Measurements from ENCODE around the gene PPP1R16B.
"Not testable (repeated sequence)": the region's sequence is repeated elsewhere in the genome, so short reads cannot be mapped to it uniquely, and the experiment has no call there.

Gene PPP1R16B

DNA sequence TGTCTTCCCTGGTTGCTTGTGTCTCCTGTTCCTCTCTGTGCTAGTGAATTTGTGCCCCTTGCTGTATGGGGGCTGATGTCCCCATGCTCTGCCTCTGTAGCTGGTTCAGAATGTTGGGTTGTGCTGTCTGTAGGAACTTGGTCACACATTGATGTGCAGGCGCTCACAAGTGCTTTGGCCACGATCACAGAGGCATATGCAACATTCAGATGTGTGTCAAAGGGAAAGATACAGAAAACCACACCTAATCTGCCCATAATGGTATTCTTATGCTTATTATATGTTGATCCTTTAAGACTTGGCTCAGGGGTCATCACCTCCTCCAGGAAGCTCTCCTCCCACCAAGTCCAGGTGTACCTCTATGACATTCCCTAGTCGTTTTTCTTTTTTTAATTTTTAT, 139.5 kb downstream of the PPP1R16B start:
- Mint-ChIP-seq H3K4me1 (no peaks in the 10 kb centered on the region), H3K9me3 (no peaks in the 10 kb centered on the region), H3K27me3 (no peaks in the 10 kb centered on the region), H3K36me3 (no peaks in the 10 kb centered on the region), H3K27ac (no peak overlapping the region), H3K4me3 (no peak overlapping the region)
- no peak for ATAC-seq

DNA sequence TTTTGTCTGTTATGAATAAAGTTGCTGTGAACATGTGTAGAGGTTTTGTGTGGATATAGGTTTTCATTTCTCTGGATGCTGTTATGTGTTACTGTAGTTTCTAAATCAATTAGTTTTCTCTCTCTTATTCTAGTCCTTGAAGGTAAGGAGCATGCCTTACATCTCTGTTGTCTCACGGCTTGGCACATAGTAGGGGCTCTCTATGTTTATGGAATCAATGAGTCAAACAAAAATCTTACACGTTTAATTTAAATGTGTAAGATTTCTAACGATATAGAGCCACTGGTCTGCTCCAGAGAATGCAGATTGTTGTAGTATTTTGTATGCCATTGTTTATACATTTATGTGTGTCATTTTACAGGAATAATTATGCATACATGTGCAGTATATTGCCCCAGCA, 141.3 kb downstream of the PPP1R16B start:
- Mint-ChIP-seq H3K27me3 (no peaks in the 10 kb centered on the region), H3K36me3 (peaks cover 4% of the 10 kb centered on the region), H3K27ac (no peak overlapping the region), H3K9me3 (no peaks in the 10 kb centered on the region), H3K4me3 (no peak overlapping the region), H3K4me1 (no peaks in the 10 kb centered on the region)
- ATAC-seq, result no peak

DNA sequence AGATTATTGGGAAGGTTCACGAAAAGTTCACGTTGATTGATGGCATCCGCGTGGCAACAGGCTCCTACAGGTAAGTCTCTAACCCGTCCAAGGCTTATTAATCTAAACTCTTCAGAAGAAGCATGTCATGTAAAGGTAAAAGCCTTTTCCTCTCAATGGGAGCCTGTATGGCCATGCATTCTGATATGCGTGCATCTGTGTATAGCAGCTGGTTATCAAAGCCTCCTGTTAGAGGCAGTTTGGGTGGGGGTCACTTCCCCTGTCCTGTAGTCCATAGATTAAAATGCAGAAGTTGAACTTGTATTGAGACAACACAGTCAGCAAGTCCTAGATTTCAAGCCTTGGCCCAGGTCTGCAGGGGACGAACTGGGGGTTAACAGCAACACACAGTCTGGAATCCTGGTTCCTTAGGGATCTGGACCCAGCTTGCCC, 142.4 kb downstream of the PPP1R16B start:
- Mint-ChIP-seq H3K4me3 (no peak overlapping the region), H3K9me3 (no peaks in the 10 kb centered on the region), H3K4me1 (no peaks in the 10 kb centered on the region), H3K27me3 (no peaks in the 10 kb centered on the region), H3K36me3 (peaks cover 10% of the 10 kb centered on the region), H3K27ac (no peak overlapping the region)
- ATAC-seq, result no peak

DNA sequence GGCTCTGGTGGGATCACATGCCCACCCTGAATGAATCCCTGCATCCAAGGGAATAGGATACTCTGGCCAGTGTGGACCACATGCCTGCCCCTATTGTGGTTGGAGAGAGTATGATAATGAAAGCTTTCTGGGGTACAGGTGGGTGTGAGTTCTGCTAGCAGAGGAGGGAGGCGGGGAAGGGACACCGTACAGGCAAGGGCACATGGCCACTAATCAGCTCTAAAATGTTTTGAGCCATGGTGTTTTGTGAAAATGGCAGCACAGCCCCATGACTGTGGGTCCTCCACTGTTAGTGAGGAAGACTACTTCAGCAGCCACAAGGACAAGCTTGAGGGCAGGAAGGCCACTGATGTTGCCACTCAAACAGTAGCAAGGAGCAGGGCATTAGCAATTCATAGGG, 144.8 kb downstream of the PPP1R16B start:
- Mint-ChIP-seq H3K36me3 (peaks cover 10% of the 10 kb centered on the region), H3K4me3 (no peak overlapping the region), H3K9me3 (no peaks in the 10 kb centered on the region), H3K27ac (no peak overlapping the region), H3K27me3 (no peaks in the 10 kb centered on the region), H3K4me1 (no peaks in the 10 kb centered on the region)
- ATAC-seq, result no peak

DNA sequence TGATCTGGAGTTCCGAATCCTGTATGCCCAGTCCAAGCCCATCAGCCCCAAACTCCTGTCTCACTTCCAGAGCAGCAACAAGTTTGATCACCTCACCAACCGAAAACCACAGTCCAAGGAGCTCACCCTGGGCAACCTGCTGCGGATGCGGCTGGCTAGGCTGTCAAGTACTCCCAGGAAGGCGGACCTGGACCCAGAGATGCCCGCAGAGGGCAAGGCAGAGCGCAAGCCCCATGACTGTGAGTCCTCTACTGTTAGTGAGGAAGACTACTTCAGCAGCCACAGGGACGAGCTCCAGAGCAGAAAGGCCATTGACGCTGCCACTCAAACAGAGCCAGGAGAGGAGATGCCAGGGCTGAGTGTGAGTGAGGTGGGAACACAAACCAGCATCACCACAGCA, 146.1 kb downstream of the PPP1R16B start:
- no peaks in the 10 kb centered on the region for H3K9me3 Mint-ChIP-seq
- no peaks in the 10 kb centered on the region for H3K27me3 Mint-ChIP-seq
- no peak overlapping the region for H3K27ac Mint-ChIP-seq
- H3K4me3 Mint-ChIP-seq, result no peak overlapping the region
- peaks cover 10% of the 10 kb centered on the region for H3K36me3 Mint-ChIP-seq
- ATAC-seq, result no peak
- H3K4me1 Mint-ChIP-seq, result no peaks in the 10 kb centered on the region

DNA sequence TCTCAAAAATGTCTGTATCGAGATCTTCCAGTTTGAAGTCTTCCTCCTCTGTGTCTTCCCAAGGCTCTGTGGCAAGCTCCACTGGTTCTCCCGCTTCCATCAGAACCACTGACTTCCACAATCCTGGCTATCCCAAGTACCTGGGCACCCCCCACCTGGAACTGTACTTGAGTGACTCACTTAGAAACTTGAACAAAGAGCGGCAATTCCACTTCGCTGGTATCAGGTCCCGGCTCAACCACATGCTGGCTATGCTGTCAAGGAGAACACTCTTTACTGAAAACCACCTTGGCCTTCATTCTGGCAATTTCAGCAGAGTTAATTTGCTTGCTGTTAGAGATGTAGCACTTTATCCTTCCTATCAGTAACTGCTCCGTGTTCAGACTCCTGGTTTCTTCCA, 146.7 kb downstream of the PPP1R16B start:
- Mint-ChIP-seq H3K4me1 (no peaks in the 10 kb centered on the region), H3K27ac (no peak overlapping the region), H3K4me3 (no peak overlapping the region), H3K36me3 (peaks cover 10% of the 10 kb centered on the region), H3K9me3 (no peaks in the 10 kb centered on the region), H3K27me3 (no peaks in the 10 kb centered on the region)
- ATAC-seq, result no peak

DNA sequence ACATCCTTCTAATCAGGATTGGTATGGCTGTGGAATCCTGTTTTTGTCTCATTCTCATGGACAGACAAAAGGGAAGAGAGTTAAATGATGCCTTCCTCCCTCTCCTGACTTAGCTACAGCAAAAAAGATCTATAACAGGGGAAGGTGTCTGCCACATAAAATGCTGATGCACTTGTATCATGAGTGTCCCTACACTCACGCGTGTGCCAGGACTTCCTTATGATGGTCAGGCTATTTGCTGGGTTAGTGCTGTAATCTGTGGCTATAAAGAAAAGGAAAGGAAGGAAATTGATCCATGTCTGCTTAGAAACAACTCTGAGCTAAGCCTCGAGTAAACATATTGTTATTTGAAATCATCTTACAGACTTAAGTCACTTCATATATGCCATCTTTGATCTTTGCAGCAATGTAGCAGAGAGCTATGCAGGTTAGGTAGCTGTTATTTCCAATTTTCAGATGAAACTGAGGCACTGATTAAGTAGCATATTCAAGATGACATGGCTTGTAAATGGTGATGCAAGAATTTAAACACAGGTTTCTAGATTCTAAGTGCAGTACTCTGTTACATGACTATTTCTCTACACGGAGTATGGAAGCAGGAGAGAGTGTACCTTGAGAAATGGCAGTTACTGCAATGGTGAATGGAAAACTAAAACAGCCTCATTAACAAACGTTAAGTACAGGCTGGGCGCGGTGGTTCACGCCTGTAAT, 148.3 kb downstream of the PPP1R16B start:
- H3K4me3 Mint-ChIP-seq, result no peak overlapping the region
- H3K36me3 Mint-ChIP-seq, result peaks cover 10% of the 10 kb centered on the region
- no peaks in the 10 kb centered on the region for H3K9me3 Mint-ChIP-seq
- no peak for ATAC-seq
- no peaks in the 10 kb centered on the region for H3K4me1 Mint-ChIP-seq
- no peaks in the 10 kb centered on the region for H3K27me3 Mint-ChIP-seq
- H3K27ac Mint-ChIP-seq, result no peak overlapping the region

DNA sequence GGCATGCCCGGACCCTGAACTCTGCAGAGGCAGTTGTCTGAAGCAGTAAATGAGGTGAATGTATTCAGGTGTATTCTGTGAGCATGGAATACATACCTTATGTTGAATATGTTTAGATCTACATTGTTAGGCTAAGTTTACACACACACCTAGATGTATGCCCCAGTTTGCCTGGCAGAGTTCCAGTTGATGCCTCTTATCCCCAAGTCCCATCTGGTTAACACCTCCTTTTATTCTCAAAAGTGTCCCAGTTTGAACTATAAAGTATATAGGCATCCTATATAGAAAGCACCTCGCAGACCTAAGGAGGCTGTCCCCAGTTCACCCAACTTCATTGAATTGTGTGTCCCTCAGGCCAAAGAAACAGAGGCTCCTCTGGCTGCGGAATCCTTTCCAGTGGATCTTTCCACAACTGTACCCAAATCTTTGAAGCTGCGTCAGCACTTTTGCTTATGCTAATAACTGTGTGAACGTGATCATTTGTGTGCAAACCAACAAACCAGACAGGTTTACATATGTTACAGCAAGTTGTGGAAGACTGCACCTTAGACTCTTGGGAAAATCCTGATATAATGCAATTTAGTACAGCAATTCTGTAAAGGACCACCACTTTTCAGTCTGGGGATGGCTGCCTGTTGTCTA, 151.9 kb downstream of the PPP1R16B start:
- Mint-ChIP-seq H3K27ac (no peak overlapping the region), H3K4me1 (peaks cover 11% of the 10 kb centered on the region), H3K36me3 (peaks cover under 1% of the 10 kb centered on the region), H3K27me3 (no peaks in the 10 kb centered on the region), H3K9me3 (no peaks in the 10 kb centered on the region), H3K4me3 (no peak overlapping the region)
- no peak for ATAC-seq

DNA sequence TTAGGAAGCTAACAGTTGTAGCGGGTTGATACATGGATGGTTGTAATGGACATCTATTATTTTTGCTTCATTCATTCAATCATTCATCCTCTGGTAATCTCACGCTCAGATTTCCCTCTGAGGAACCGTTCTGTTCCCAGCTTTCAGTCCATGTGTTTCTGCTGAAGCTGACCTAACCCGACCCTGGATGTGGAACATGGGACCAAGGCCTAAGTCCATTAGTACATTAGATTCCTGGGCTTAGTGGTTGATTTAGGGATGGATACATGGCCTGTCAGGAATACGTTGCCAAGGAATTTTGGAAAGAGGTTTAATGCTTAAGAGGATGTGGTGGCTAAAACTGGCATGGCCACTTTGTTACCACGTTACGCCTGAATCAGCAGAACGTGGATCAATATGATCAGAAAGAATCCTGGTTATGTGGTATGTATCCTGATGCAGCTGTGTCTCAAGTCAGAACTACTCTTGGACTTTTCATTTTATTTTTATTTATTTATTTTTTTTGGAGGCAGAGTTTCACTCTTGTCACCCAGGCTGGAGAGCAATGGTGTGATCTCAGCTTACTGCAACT, 152.5 kb downstream of the PPP1R16B start:
- Mint-ChIP-seq H3K4me1 (peaks cover 16% of the 10 kb centered on the region), H3K27ac (no peak overlapping the region), H3K4me3 (no peak overlapping the region), H3K9me3 (no peaks in the 10 kb centered on the region), H3K27me3 (no peaks in the 10 kb centered on the region), H3K36me3 (no peaks in the 10 kb centered on the region)
- ATAC-seq, result no peak

DNA sequence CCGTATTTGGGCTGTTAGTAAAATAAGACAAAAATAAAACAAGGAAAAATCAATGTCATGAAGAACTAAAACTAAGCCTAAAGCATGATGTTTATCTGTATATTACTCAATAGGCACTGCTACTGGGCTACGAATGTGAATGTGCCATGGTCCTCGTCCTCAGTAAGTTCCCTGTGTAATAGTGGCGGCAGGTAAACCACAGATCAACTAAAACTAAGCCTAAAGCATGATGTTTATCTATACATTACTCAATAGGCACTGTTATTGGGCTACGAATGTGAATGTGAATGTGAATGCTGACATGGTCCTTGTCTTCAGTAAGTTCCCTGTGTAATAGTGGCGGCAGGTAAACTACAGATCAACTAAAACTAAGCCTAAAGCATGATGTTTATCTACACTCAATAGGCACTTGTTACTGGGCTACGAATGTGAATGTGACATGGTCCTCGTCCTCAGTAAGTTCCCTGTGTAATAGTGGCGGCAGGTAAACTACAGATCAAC, 154.7 kb downstream of the PPP1R16B start:
- ATAC-seq, H3K27me3 Mint-ChIP-seq, H3K9me3 Mint-ChIP-seq, H3K27ac Mint-ChIP-seq, H3K36me3 Mint-ChIP-seq, H3K4me3 Mint-ChIP-seq: not testable (repeated sequence)
- peaks cover 23% of the 10 kb centered on the region for H3K4me1 Mint-ChIP-seq

DNA sequence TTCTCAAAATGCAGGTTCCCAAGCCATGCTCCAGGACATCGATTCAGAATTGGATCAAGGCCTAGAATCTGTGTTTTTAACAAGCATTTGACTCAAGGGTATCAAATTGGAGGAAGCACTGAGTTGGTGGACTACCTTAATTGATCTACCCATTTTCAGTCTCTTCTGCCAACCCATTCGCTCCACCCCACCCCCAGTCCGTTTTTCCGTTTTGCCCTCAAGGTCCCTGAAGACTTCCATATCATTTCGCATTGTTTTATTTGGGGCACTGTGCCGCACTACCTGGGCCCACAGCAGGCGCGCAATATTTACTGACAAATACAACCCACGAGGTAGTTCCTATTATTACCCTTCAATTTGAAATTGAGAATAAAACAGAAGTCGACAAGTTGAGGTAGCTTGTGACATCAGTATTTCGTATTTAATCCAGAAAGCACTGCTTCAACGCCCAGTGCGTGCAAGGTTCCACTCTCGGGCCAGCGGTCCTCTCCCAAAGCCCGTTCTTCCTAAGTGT, 156.1 kb downstream of the PPP1R16B start:
- H3K27me3 Mint-ChIP-seq, result no peaks in the 10 kb centered on the region
- peaks cover 15% of the 10 kb centered on the region for H3K36me3 Mint-ChIP-seq
- no peaks in the 10 kb centered on the region for H3K9me3 Mint-ChIP-seq
- ATAC-seq, result no peak
- peak overlapping the region; percentile 96 for H3K27ac Mint-ChIP-seq
- H3K4me1 Mint-ChIP-seq, result peaks cover 27% of the 10 kb centered on the region
- peak overlapping the region; percentile 86 for H3K4me3 Mint-ChIP-seq

DNA sequence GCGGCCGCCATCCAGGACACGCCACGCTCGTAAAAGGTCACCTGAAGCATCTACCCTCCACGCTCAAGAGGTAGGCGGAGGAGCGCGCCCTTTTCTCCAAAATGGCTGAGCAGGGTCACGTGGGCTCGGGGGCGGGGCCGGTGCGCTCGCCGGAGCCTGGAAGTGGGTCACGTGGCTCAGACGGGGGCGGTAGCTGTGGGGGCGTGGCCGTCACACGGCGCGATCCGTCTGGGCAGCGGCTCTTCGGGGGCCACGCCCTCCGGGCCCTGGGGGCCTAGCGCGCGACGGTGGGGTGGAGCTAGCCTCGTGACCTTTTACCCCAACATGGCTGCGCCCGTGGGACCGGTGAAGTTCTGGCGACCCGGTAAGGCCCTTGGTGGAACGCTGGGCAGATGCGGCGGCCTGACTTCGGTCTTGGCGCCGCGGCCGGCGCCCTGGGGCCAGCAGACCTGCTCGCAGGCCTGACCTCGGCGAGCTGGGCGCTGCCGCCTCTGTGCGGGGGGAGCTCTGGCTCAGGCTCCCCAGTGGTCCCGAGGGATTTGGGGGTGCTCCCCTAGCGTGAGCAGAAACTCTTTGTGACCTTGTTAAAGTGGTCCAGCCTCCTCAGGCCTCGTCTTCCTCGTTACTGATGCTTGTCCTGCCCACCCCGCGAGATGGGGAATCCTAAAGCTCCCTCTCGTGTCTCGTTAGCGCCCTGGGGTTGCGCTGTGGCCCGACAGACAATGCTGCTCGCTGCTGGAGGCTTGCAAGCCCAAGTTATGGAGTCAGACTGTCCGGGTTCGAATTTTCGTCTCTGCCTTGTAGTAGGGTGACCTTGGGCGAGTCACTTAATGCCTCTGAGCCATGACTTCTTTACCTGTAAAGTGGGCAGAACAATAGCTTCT, 156.8 kb downstream of the PPP1R16B start, which contains the start of gene DHX35:
Gene DHX35, plus strand, starts transcription at position 301 of the 884 bp plus-strand sequence. Its CDS starts 24 bp downstream, at position 325.
- no peaks in the 10 kb centered on the region for H3K27me3 Mint-ChIP-seq
- H3K9me3 Mint-ChIP-seq, result no peaks in the 10 kb centered on the region
- peak; percentile 99 for ATAC-seq
- H3K4me3 Mint-ChIP-seq, result peak within 1 kb of the TSS; percentile 86
- H3K4me1 Mint-ChIP-seq, result peaks cover 28% of the 10 kb centered on the region
- H3K36me3 Mint-ChIP-seq, result peaks cover 17% of the 10 kb centered on the region
- H3K27ac Mint-ChIP-seq, result peak within 1 kb of the TSS; percentile 96

DNA sequence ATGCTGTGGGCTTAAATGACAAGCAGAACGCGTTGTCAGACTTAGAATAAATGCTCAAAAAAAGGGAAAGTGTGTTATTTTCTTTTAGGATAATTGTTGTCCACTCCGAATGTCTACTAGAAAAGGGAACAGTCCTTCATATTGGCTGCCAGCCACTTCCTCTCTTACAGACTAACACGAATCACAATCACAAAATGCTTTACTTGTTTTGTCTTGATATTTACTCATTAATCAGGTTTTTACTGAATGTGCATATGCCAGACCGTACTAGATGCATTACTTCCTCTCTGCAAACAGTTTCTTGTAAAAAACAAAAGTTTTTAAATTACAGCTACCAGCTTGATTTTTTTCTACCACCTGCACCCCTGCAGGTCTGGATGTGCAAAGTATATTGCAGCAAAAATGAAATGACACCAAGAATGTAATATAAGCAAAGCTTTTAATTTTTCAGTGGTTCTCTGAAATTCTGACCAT, 157.5 kb downstream of the PPP1R16B start:
- ATAC-seq, result no peak
- peaks cover 28% of the 10 kb centered on the region for H3K4me1 Mint-ChIP-seq
- H3K36me3 Mint-ChIP-seq, result peaks cover 17% of the 10 kb centered on the region
- no peaks in the 10 kb centered on the region for H3K9me3 Mint-ChIP-seq
- peak overlapping the region; percentile 96 for H3K27ac Mint-ChIP-seq
- no peaks in the 10 kb centered on the region for H3K27me3 Mint-ChIP-seq
- H3K4me3 Mint-ChIP-seq, result peak overlapping the region; percentile 86

DNA sequence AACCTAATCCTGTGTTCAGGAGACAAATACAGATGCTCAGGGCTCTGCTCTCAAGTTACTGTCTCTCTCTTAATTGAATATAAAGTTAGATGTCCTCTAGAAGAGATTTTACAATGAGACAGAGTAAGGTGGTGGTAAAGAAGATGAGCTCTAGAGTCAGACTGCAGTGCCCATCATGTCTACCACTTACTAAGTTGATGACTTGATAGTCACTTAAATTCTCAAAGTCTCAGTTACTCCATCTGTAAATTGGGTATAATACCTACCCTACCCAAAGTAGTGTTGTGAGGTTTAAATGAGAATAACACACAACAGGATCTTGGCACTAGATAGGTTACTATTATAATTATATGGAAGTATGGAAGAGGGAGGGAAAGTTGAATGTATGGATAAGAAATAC, 158.2 kb downstream of the PPP1R16B start:
- Mint-ChIP-seq H3K27ac (no peak overlapping the region), H3K9me3 (no peaks in the 10 kb centered on the region), H3K4me1 (peaks cover 28% of the 10 kb centered on the region), H3K27me3 (no peaks in the 10 kb centered on the region), H3K4me3 (no peak overlapping the region), H3K36me3 (peaks cover 17% of the 10 kb centered on the region)
- no peak for ATAC-seq

DNA sequence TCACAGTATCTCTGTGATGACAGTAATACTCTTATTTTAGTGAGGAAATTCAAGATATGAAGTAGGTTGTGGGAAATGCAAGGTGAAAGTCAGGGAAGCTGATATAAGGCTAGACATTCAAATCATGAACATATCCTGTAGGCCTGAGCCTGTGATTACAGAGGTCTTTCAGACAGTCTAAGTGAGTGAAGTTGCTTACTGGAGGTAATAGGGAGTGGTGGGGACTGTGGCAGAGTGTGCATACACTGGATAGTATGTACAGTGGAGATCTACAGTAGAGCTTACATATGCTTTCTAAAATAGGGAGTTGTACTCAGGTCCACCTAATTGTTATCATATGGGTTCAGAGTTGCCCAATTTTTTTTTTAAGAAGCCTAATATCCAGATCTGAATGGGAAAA, 159.8 kb downstream of the PPP1R16B start:
- H3K4me3 Mint-ChIP-seq, result no peak overlapping the region
- peaks cover 22% of the 10 kb centered on the region for H3K36me3 Mint-ChIP-seq
- no peak for ATAC-seq
- H3K4me1 Mint-ChIP-seq, result peaks cover 28% of the 10 kb centered on the region
- no peak overlapping the region for H3K27ac Mint-ChIP-seq
- H3K27me3 Mint-ChIP-seq, result no peaks in the 10 kb centered on the region
- no peaks in the 10 kb centered on the region for H3K9me3 Mint-ChIP-seq
